Lung (tissue), 12 donors: ENCODE data around the gene PSMG1. TPM values are rescaled to one million over a fixed set of nuclear protein-coding genes. Genes with fewer than 3 reads are reported as not detected.
"Not testable (repeated sequence)": the region's sequence is repeated elsewhere in the genome, so short reads cannot be mapped to it uniquely, and the experiment has no call there.

Source experiments
- ATAC-seq: fragments of 200-7000 bp; cut with Tn5 transposase; one replicate; pipeline ENCODE4 v1.9.1; 2020; ENCODE audit warnings: moderate number of reproducible peaks; ENCODE audit not compliant: insufficient read depth, low FRiP score
- DNase-seq, 3 donors: peaks; one replicate each; pipeline ENCODE4 v3.0.0-alpha.2; 2013 to 2017
- H3K27ac ChIP-seq, 2 donors: one replicate each; pipeline ENCODE4 v1.5.1; 2013; ENCODE audit warnings: mild to moderate bottlenecking in 2 of 2, moderate library complexity in 2 of 2, control low read depth in 1 of 2, inconsistent platforms in 1 of 2, low read depth in 1 of 2, low read length in 1 of 2
- H3K27me3 ChIP-seq, 3 donors: one replicate each; pipeline ENCODE4 v1.5.1; 2013; ENCODE audit warnings: low read length in 2 of 3; ENCODE audit not compliant: control insufficient read depth in 3 of 3, insufficient read depth in 3 of 3
- H3K36me3 ChIP-seq, 4 donors: one replicate each; pipeline ENCODE4 v1.5.1; 2013; ENCODE audit warnings: low read length in 4 of 4, mild to moderate bottlenecking in 1 of 4, moderate library complexity in 1 of 4; ENCODE audit not compliant: control insufficient read depth in 4 of 4, insufficient read depth in 4 of 4
- H3K4me1 ChIP-seq, 5 donors: one replicate each; pipeline ENCODE4 v1.5.1; 2013; ENCODE audit warnings: low read length in 5 of 5, mild to moderate bottlenecking in 2 of 5, moderate library complexity in 1 of 5; ENCODE audit not compliant: control insufficient read depth in 5 of 5, insufficient read depth in 5 of 5
- H3K4me3 ChIP-seq: one replicate; pipeline ENCODE4 v1.5.1; 2013; ENCODE audit warnings: mild to moderate bottlenecking, control low read depth, moderate library complexity
- H3K9ac ChIP-seq, 2 donors: one replicate each; pipeline ENCODE4 v1.5.1; 2013; ENCODE audit warnings: low read length in 2 of 2, control low read depth in 1 of 2; ENCODE audit not compliant: insufficient read depth in 1 of 2
- H3K9me3 ChIP-seq, 4 donors: one replicate each; pipeline ENCODE4 v1.5.1; 2013; ENCODE audit warnings: low read length in 3 of 4, mild to moderate bottlenecking in 1 of 4, moderate library complexity in 1 of 4; ENCODE audit not compliant: control insufficient read depth in 4 of 4, insufficient read depth in 3 of 4
- WGBS, 2 donors: extraction: QIAGEN DNeasy Blood & Tissue Kit; methylation state at CpG; one replicate each; pipeline ENCODE4 v1.1.7; 2013; 5-methylcytosine and 5-hydroxymethylcytosine counted together
- polyA plus RNA-seq, 2 donors: library from polyadenylated mRNA; stranded (reverse); fragments of 200-250 nt; gene quantifications; one replicate each; pipeline ENCODE4 v1.2.1, GENCODE V29; 2013
- total RNA-seq, 2 donors: library from RNA; depleted of rRNA in 1 of 2; stranded (reverse); fragments of >200 nt in 1 of 2; gene quantifications; one replicate each; pipeline ENCODE4 v1.2.1, GENCODE V29; 2014 to 2021
- TF ChIP-seq, protein P1 (sequence below): IDR thresholded peaks from 2 replicates; pipeline ENCODE4 v1.5.1; 2012; ENCODE audit warnings: mild to moderate bottlenecking; ENCODE audit errors: control extremely low read depth, extremely low read depth
- donor health status: control.
- donor health status: control.
- donor health status: Bipolar disorder and iron deficiency.
- donor health status: healthy.
- donor health status: DM: yes; HTN: yes; CAD: no.

Gene PSMG1
- total and polyA plus RNA-seq, 4 donors: 17.9 to 62.0 (median 34.5) TPM

DNA sequence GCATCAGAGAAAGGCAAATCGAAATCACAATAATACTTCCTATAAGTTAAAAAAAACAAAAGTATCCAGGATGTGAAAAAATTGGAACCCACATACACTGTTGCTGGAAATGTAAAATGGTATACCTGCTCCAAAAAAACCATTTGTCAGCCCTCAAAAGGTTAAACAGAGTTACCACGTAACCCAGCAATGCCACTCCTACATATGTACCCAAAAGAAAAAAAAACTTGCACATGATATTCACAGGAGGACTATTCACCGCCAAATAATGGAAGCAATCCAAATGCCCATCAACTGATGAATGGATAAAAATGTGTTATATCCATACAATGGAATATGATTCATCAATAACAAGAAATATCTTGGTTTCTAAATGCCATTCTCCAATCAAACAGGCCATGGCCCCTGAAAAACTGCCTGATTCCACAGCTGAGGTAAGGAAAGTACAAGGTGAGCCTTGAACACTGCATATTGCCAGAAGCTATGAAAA is 38.8 kb upstream of the PSMG1 start:
- no peaks in the 10 kb centered on the region for H3K9me3 ChIP-seq
- H3K4me1 ChIP-seq: peaks cover 0 to 5% (median 0%) of the 10 kb centered on the region in 5 donors
- 70 to 92% methylated on average over 3 of the region's 3 CpGs for WGBS, 2 donors
- no peak overlapping the region for H3K4me3 ChIP-seq
- no peaks in the 10 kb centered on the region for H3K27me3 ChIP-seq
- DNase-seq (no peak), ATAC-seq (no peak)
- H3K27ac ChIP-seq: peak overlapping the region in 1 of 2 donors; percentile 40
- H3K36me3 ChIP-seq: peaks cover 10 to 39% (median 22%) of the 10 kb centered on the region in 4 donors
- TF ChIP-seq, protein P1, sequence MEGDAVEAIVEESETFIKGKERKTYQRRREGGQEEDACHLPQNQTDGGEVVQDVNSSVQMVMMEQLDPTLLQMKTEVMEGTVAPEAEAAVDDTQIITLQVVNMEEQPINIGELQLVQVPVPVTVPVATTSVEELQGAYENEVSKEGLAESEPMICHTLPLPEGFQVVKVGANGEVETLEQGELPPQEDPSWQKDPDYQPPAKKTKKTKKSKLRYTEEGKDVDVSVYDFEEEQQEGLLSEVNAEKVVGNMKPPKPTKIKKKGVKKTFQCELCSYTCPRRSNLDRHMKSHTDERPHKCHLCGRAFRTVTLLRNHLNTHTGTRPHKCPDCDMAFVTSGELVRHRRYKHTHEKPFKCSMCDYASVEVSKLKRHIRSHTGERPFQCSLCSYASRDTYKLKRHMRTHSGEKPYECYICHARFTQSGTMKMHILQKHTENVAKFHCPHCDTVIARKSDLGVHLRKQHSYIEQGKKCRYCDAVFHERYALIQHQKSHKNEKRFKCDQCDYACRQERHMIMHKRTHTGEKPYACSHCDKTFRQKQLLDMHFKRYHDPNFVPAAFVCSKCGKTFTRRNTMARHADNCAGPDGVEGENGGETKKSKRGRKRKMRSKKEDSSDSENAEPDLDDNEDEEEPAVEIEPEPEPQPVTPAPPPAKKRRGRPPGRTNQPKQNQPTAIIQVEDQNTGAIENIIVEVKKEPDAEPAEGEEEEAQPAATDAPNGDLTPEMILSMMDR: no peak
- H3K9ac ChIP-seq: no peak overlapping the region

DNA sequence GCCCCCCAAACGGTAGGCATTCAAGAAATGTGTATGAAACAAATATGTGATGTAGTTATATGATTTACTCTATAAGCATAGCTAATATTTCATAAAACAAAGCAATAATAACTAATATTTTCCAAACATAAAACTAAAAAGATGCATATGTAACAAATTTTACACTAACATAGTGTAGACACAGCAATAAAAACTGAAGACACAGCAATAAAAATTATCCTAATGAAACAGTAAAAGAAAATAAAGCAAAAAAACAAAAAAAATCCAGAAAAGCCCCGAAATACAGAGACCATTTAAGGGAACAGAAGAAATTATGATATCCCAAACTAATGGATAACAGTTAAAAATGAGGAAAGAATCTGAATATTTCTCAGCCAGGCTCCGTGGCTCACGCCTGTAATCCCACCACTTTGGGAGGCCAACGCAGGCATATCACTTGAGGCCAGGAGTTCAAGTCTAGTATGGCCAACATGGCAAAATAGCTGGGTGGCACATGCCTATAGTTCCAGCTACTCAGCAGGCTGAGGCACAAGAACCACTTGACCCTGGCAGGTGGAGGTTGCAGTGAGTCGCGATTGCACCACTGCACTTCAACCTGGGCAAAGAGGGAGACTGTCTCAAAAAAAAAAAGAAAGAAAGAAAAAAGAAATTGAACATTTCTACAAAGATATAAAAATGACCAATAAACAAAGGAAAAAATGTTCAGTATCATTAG is 38.2 kb upstream of the PSMG1 start:
- Histone ChIP-seq H3K27ac (no peak overlapping the region), H3K9ac (no peak overlapping the region), H3K4me1 (peaks cover 0 to 5% (median 0%) of the 10 kb centered on the region in 5 donors), H3K27me3 (no peaks in the 10 kb centered on the region), H3K4me3 (no peak overlapping the region), H3K9me3 (no peaks in the 10 kb centered on the region), H3K36me3 (peaks cover 9 to 33% (median 19%) of the 10 kb centered on the region in 4 donors)
- WGBS, 2 donors: 78 to 89% methylated on average over 7 of the region's 7 CpGs
- TF ChIP-seq, protein P1: no peak
- DNase-seq (no peak), ATAC-seq (peak; percentile 19)

DNA sequence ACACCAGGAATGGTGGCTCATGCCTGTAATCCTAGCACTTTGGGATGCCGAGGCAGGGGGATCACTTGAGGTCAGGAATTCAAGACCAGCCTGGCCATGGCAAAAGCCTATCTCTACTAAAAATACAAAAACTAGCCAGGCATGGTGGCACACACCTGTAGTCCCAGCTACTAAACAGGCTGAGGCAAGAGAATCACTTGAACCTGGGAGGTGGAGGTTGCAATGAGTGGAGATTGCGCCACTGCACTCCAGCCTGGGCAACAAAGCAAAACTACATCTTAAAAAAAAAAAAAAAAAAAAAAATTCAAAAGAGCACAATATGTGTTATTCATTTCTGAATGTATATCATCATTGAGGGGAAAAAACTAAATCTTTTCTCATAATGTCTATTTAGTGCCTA is 37.6 kb upstream of the PSMG1 start:
- not testable (repeated sequence) for ATAC-seq, H3K4me1 ChIP-seq, H3K9ac ChIP-seq, H3K27me3 ChIP-seq, DNase-seq, H3K27ac ChIP-seq, H3K4me3 ChIP-seq, H3K9me3 ChIP-seq
- peaks cover 9 to 32% (median 19%) of the 10 kb centered on the region in 4 donors for H3K36me3 ChIP-seq
- 78 to 84% methylated on average over 2 of the region's 2 CpGs for WGBS, 2 donors

DNA sequence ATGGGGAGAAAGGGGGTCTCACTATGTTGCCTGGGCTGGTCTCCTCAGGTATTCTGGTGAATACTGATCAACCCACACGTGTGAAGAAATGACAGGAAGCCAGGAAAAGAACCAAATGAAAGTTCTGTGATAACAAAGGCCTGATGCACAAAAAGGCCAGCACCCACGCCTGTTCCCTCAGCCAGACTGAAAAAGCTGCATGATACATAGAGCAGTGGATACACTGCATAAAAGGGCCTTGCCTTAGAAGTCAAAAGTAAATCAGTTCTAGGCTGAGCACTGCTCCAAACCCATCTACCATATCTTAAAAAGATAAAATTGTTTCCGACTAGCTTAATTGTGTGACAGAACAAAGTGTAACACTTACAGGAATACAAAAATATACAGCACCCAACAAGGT is 36.9 kb upstream of the PSMG1 start:
- Histone ChIP-seq H3K27me3 (no peaks in the 10 kb centered on the region), H3K27ac (no peak overlapping the region), H3K36me3 (peaks cover 10 to 38% (median 19%) of the 10 kb centered on the region in 4 donors), H3K4me1 (peaks cover 0 to 5% (median 0%) of the 10 kb centered on the region in 5 donors), H3K9ac (no peak overlapping the region), H3K9me3 (no peaks in the 10 kb centered on the region), H3K4me3 (no peak overlapping the region)
- TF ChIP-seq, protein P1: no peak
- ATAC-seq: no peak
- DNase-seq: no peak
- WGBS, 2 donors: 91% methylated on average over 3 of the region's 3 CpGs
